ENCODE data around the gene PTPRT.
A peak's percentile ranks its signal among the peaks of the same experiment; 100 is the strongest.

Gene PTPRT

GRCh38 chr20:43188861-43189553 lies 699 bp downstream of the PTPRT start:
- Histone ChIP-seq H3F3A (ENCODE audit: insufficient read depth, low read length) (no peaks in the 10 kb centered on the region), H4K20me1 (ENCODE audit: insufficient read depth, low read length) (no peaks in the 10 kb centered on the region), H3K9me2 (replicated peaks; ENCODE audit: insufficient read depth, low read length) (no peaks in the 10 kb centered on the region), H3K4me2 (ENCODE audit: low read depth, low read length) (peak overlapping the region; percentile 81; the same call in 1 of the 2 replicates), H2AFZ (ENCODE audit: low read length) (no peak overlapping the region), H3K27me3 (replicated peaks; ENCODE audit: insufficient read depth, low read length) (no peaks in the 10 kb centered on the region; the same call in 1 of the 2 replicates), H3K4me1 (ENCODE audit: low read length) (no peaks in the 10 kb centered on the region), H3K79me2 (ENCODE audit: low read length) (no peaks in the 10 kb centered on the region), H3K9ac (ENCODE audit: low read length) (no peak overlapping the region), H3K4me3 (ENCODE audit: low read length) (no peak overlapping the region; the same call in 1 of the 2 replicates), H3K9me3 (replicated peaks; ENCODE audit: insufficient read depth, low read length) (no peaks in the 10 kb centered on the region), H3K27ac (ENCODE audit: low read length) (no peak overlapping the region), H3K36me3 (replicated peaks; ENCODE audit: insufficient read depth, low read length) (no peaks in the 10 kb centered on the region)
- TF ChIP-seq CTCF (IDR thresholded peaks at IDR 0.05; ENCODE audit: low read length) (no peak), EZH2phosphoT487 (IDR thresholded peaks at IDR 0.05; ENCODE audit: low read length) (no peak), EZH2 (optimal IDR thresholded peaks at IDR 0.05; ENCODE audit: low read depth, low read length) (no peak)
- no peak for DNase-seq

GRCh38 chr20:43188234-43188653 lies 1.5 kb downstream of the PTPRT start:
- no peaks in the 10 kb centered on the region for H3K9me3 ChIP-seq (replicated peaks; ENCODE audit: insufficient read depth, low read length)
- no peak overlapping the region for H3K9ac ChIP-seq (ENCODE audit: low read length)
- no peaks in the 10 kb centered on the region for H3K36me3 ChIP-seq (replicated peaks; ENCODE audit: insufficient read depth, low read length)
- no peaks in the 10 kb centered on the region for H3F3A ChIP-seq (ENCODE audit: insufficient read depth, low read length)
- H3K4me2 ChIP-seq (ENCODE audit: low read depth, low read length), result peak overlapping the region; percentile 81
- H2AFZ ChIP-seq (ENCODE audit: low read length), result peak overlapping the region; percentile 36; the same call in 1 of the 2 replicates
- peak overlapping the region; percentile 46 for H3K4me3 ChIP-seq (ENCODE audit: low read length)
- no peak overlapping the region for H3K27ac ChIP-seq (ENCODE audit: low read length)
- TF ChIP-seq EZH2 (optimal IDR thresholded peaks at IDR 0.05; ENCODE audit: low read depth, low read length) (no peak), EZH2phosphoT487 (IDR thresholded peaks at IDR 0.05; ENCODE audit: low read length) (no peak), CTCF (IDR thresholded peaks at IDR 0.05; ENCODE audit: low read length) (no peak)
- no peaks in the 10 kb centered on the region for H3K4me1 ChIP-seq (ENCODE audit: low read length)
- no peaks in the 10 kb centered on the region for H3K9me2 ChIP-seq (replicated peaks; ENCODE audit: insufficient read depth, low read length)
- H4K20me1 ChIP-seq (ENCODE audit: insufficient read depth, low read length), result no peaks in the 10 kb centered on the region
- no peaks in the 10 kb centered on the region; the same call in 1 of the 2 replicates for H3K27me3 ChIP-seq (replicated peaks; ENCODE audit: insufficient read depth, low read length)
- DNase-seq, result peak; percentile 9
- H3K79me2 ChIP-seq (ENCODE audit: low read length), result no peaks in the 10 kb centered on the region

GRCh38 chr20:43187476-43188233 lies 2.1 kb downstream of the PTPRT start:
- no peaks in the 10 kb centered on the region for H3K36me3 ChIP-seq (replicated peaks; ENCODE audit: insufficient read depth, low read length)
- H3K27ac ChIP-seq (ENCODE audit: low read length), result no peak overlapping the region
- H3K9me2 ChIP-seq (replicated peaks; ENCODE audit: insufficient read depth, low read length), result no peaks in the 10 kb centered on the region
- H3K9me3 ChIP-seq (replicated peaks; ENCODE audit: insufficient read depth, low read length), result no peaks in the 10 kb centered on the region
- H3F3A ChIP-seq (ENCODE audit: insufficient read depth, low read length), result no peaks in the 10 kb centered on the region
- no peaks in the 10 kb centered on the region for H4K20me1 ChIP-seq (ENCODE audit: insufficient read depth, low read length)
- peak overlapping the region; percentile 36; the same call in 1 of the 2 replicates for H2AFZ ChIP-seq (ENCODE audit: low read length)
- H3K9ac ChIP-seq (ENCODE audit: low read length), result no peak overlapping the region
- no peaks in the 10 kb centered on the region; the same call in 1 of the 2 replicates for H3K27me3 ChIP-seq (replicated peaks; ENCODE audit: insufficient read depth, low read length)
- no peaks in the 10 kb centered on the region for H3K4me1 ChIP-seq (ENCODE audit: low read length)
- H3K4me3 ChIP-seq (ENCODE audit: low read length), result peak overlapping the region; percentile 46
- peak; percentile 72 for DNase-seq
- H3K4me2 ChIP-seq (ENCODE audit: low read depth, low read length), result peak overlapping the region; percentile 81
- TF ChIP-seq EZH2phosphoT487 (IDR thresholded peaks at IDR 0.05; ENCODE audit: low read length), result no peak
- peak; percentile 95 for TF ChIP-seq CTCF (IDR thresholded peaks at IDR 0.05; ENCODE audit: low read length)
- TF ChIP-seq EZH2 (optimal IDR thresholded peaks at IDR 0.05; ENCODE audit: low read depth, low read length), result no peak
- no peaks in the 10 kb centered on the region for H3K79me2 ChIP-seq (ENCODE audit: low read length)

All from MM.1S (cell line).